ENCODE measurements around the gene SNED1.

Gene SNED1

GRCh38 chr2:241068942-241069810 is 70.8 kb downstream of the SNED1 start:
- DNase-seq = no peak

DNA sequence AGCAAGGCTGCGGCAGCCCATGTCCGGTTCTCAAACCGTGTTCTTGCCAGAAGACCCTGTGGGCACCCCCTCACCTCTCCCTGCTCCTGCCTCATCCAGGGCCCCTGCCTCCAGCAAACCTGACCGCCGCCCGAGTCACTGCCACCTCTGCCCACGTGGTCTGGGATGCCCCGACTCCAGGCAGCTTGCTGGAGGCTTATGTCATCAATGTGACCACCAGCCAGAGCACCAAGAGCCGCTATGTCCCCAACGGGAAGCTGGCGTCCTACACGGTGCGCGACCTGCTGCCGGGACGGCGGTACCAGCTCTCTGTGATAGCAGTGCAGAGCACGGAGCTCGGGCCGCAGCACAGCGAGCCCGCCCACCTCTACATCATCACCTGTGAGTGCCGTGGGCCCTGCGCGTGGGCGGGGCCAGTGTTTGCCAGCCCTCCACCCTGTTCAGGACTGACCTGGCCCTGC is 71.4 kb downstream of the SNED1 start:
- no peak for DNase-seq

- no peak for DNase-seq
Observed at GRCh38 chr2:241070361-241070760, 71.9 kb downstream of the SNED1 start.

- DNase-seq = no peak
Observed at GRCh38 chr2:241070811-241071676, 72.6 kb downstream of the SNED1 start.

GRCh38 chr2:241071677-241072111 is 73.3 kb downstream of the SNED1 start:
- DNase-seq = no peak

- DNase-seq = no peak
Observed at GRCh38 chr2:241072151-241072550, 73.7 kb downstream of the SNED1 start.

- DNase-seq = no peak
Observed at GRCh38 chr2:241072553-241073165, 74.2 kb downstream of the SNED1 start.

DNA sequence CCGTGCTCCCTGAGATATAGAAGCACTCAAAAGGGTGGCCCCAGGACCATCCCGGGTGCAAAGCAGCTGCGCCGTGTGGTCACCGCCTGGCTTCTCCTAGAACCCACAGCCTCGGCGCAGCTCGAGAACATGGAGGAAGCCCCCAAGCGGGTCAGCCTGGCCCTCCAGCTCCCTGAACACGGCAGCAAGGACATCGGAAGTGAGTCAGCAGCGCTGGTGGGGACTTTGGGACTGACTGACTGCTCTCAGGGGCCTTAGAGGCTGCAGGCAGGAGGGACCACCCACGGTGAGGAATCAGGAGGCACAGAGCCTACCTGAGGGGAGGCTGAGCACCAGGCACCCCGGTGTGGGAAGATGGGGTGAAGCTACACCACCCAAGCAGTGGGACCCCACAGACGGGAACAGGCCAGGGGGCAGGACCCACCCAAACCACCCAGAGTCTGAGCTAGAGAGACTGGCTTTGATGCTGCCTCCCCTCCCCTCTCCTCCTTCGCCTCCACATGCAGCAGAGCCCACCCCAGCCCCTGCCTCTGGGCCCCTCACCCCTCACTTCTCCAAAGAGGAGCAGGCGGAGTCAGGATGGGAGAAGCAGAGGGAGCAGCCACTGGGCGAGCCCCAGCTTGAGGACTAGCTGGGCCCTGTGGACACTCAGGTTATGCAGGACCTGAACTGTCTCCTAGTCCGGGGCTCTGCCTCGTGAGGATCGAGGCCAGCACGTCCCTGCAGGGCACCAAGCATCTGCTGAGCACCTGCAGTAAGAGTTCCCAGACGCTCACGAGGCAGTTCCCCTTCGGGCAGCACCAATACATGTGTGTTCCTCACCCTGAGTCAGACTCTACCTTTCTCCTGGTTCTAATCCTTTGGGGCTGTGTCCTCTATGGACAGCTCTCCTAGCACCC is 75.0 kb downstream of the SNED1 start:
- DNase-seq = no peak

DNA sequence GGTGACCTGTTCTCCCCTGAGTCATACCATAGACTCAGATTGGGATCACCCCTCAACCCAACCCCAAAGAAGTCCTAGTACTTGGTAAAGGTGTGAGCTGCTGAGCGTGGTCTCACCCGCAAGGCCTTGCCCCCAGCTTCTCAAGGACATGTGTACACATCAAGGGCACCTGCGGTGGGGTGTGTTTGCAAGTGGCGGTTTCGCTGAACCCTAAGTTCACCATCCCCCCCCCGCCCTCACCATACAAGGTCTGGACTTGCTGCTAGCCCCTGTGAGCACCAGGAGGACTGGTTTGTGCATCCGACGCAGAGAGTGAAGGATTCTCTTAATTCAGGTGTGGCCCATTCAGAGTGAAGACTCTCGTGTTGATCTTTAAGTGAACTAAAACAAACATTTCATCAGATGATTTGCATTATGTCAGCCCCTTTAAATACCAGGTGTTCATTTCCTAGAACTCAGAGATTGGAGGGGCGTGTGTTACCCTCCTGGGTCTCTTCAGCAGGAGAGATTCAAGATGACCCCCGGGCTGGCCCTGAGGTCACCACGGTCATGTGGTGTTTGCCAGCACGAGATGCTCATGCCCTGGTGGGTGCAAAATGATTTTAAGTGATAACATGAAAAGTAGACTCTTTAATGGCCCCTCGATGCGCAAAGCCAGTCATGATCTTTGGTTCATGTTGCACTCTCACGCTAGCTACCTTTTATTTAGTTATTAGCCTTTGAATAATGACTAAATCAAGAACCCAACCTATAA is 75.8 kb downstream of the SNED1 start:
- DNase-seq = no peak

DNA sequence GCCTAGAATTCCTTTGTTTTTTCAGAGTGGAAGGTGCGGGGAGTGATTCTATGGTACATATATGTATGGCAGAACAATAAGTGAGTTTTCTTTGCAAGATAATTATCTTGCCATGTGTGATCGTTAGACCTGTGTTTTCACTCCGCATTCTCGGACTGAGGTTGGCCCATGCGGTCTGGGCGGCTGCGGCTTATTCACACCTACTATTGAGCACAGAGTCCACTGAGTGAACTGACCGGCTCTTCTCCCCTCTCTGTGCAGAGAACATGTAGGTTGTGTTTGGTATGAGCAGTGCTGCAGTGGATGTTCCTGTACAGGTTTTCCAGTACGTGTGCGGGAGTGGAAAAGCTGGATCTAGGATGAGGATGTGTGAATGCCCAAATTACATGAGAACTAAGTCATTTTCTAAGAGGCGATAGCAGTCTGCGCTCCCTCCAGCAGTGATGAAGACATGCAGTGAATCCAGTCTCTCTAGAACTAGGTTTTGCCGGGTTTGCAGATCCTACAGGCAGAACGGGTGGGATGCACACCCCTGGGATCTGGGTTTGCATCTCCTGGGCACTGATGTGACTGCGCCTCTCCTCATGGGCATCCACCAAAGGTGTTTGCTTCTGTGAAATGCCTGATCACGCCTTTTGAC is 76.6 kb downstream of the SNED1 start:
- DNase-seq = no peak

GRCh38 chr2:241080405-241081189 is 82.2 kb downstream of the SNED1 start:
- no peak for DNase-seq

DNA sequence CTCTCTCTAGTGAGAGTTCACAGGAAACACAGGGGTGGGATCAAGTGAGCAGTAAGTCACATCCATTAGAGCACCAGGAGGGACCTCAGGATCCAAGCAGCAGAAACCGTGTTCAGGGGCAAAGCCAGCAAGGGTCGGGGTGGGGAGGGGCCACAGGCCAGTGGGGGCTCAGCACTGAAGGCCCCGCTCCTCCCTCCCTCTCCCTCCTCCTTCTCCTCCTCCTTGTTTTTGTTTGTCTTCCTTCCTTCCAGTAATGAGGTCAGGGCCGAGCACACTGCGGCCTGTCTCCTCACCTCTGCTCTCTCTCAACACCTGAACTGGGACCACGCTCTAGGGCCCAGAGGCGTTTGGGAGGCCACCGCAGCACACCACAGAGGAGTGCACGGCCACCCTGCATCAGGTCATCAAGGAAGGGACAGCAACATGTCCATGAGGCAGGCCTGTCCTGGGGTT is 82.8 kb downstream of the SNED1 start:
- DNase-seq = no peak

GRCh38 chr2:241081643-241082340 is 83.4 kb downstream of the SNED1 start:
- DNase-seq = no peak

DNA sequence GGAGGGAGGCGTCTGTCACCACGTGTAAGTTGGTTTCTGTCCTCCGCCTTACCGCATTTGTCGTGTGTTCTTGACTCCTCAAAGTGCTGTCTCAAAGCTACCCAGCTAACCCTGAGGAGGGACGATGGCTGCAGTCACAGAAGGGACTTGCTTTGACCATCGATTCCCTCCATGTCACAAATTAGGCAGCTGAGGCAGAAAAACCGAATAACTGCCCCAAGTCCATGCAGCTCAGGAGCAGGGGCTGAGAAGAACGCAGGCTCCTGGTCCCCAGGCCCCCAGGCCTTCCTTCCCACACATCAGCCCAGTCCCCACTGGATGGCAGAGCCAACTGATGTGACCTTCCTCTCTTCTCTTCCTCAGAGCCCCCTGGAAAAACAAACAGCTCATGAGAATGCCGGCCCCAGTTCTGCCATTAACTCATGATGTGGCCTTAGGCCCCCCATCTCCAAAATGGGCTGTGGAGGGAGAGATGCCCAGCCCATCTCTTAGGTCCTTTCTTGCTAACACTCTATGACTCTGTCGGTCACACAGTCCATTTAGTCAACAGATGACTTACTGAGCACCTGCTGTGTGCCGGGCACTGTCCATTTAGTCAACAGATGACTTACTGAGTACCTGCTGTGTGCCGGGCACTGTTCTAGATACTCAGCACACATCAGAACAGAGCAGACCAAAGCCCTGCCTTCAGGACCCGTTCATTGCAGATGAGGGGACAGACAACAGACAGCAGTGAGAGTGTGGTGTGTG is 84.1 kb downstream of the SNED1 start:
- no peak for DNase-seq

DNA sequence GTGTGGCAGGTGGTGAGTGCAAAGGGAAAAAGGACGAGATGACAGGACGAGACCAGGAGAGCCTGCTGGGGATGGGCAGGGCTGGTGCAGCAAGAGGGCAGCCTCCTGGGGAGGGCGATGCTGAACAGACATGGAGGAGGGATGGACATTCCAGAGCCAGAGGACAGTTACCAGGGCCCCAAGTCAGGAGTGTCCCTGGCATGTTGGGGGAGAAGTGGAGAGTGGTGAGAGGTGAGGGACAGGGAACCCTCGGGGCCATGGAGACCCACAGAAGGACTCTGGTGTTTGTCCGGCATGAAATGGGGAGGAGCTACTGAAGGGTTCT is 84.6 kb downstream of the SNED1 start:
- no peak for DNase-seq

- no peak for DNase-seq
Observed at GRCh38 chr2:241084856-241085444, 86.5 kb downstream of the SNED1 start.

DNA sequence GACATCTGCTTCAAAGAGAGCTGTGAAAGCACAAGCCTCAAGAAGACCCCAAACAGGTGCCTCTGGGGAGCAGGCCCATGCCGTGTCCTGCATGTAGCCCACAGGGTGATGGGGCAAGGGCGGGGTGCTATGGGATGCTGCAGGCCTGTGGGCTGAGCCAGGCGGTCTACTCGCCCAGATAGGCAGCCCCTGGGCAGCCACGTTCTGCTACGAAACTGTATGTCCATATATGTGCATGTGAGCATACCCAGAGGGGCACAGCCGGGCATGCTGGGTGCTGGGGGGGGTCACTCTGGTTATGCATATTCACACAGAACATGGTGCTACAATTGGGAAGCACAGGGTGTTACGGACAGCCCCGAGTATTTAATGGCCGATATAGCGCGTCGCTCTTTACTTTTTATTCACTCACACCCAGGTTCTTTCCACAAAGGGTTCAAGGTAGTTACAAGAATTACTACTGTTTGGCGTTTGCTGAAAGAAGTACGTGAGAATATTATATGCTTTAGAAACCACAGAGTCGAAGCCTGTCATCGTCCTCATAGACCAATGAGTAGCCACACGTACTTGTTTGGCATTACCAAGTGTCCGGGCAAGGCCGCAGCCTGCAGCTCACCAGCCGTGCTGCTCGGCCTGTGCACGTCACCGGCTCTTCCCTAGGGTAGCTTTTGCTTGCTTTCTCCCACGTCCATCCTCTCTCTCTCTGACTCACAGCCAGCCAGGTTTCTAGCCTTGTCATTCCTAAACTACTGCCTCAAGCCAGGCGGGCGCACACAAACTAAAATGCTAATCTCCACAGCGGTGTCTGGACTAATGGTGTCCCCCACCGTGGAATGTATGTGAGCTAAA is 89.2 kb downstream of the SNED1 start:
- DNase-seq = no peak

Data from NCI-H2029 (cell line).